ENCODE data around the gene MAPK8IP3. TPM values are rescaled to one million over a fixed set of nuclear protein-coding genes. Genes with fewer than 3 reads are reported as not detected.
A peak's percentile ranks its signal among the peaks of the same experiment; 100 is the strongest.

MAPK8IP3 gene
- polyA plus RNA-seq, 3 donors = 1.1 to 185 (median 2.1) TPM

GRCh38 chr16:1740234-1740633, 34.2 kb downstream of the MAPK8IP3 start:
- Histone ChIP-seq H3K27ac (ENCODE audit: low read depth in 1 of 2, low read length in 2 of 2) (no peak overlapping the region), H3K79me2 (ENCODE audit: insufficient read depth, low read length) (no peaks in the 10 kb centered on the region), H3K27me3 (ENCODE audit: control insufficient read depth in 2 of 2, insufficient read depth in 2 of 2, low read length in 2 of 2) (no peaks in the 10 kb centered on the region), H3K36me3 (replicated peaks in 1 of 2; ENCODE audit: control insufficient read depth in 1 of 2, insufficient read depth in 2 of 2, low read length in 2 of 2) (peaks cover 38 to 47% of the 10 kb centered on the region in 2 donors), H3K4me1 (ENCODE audit: control insufficient read depth in 1 of 2, insufficient read depth in 2 of 2, low read length in 2 of 2) (no peaks in the 10 kb centered on the region), H2AFZ (ENCODE audit: insufficient read depth, low read depth, low read length, poor library complexity, severe bottlenecking) (no peak overlapping the region), H3K4me2 (replicated peaks; ENCODE audit: extremely low read depth, low read length, poor library complexity, severe bottlenecking) (no peak overlapping the region), H4K20me1 (ENCODE audit: insufficient read depth, low read length) (peaks cover 24% of the 10 kb centered on the region), H3K9ac (ENCODE audit: insufficient read depth, low read length, poor library complexity, severe bottlenecking) (no peak overlapping the region), H3K9me3 (replicated peaks in 1 of 2; ENCODE audit: control insufficient read depth in 1 of 2, insufficient read depth in 1 of 2, low read length in 2 of 2) (peaks cover 0 to 24% of the 10 kb centered on the region in 2 donors), H3K4me3 (replicated peaks in 1 of 3; ENCODE audit: low read depth in 2 of 3, low read length in 3 of 3) (no peak overlapping the region)
- H3K27me3 Mint-ChIP-seq (ENCODE audit: low read depth in 3 of 3) = no peaks in the 10 kb centered on the region
- no peak for TF ChIP-seq CTCF (IDR thresholded peaks at IDR 0.05)
- H3K36me3 Mint-ChIP-seq = peaks cover 16 to 23% of the 10 kb centered on the region in 2 donors
- H3K9me3 Mint-ChIP-seq = peaks cover 0 to 1% (median 0%) of the 10 kb centered on the region in 7 donors
- 98% methylated on average over 24 of the region's 33 CpGs for WGBS (ENCODE audit: insufficient coverage)
- H3K4me3 Mint-ChIP-seq = no peak overlapping the region
- DNase-seq = no peak
- no peak overlapping the region for H3K27ac Mint-ChIP-seq
- H3K4me1 Mint-ChIP-seq = no peaks in the 10 kb centered on the region
- intact Hi-C loops (cut with micrococcal nuclease) = no loop called here

GRCh38 chr16:1740781-1741490, 34.9 kb downstream of the MAPK8IP3 start:
- Histone ChIP-seq H3K79me2 (ENCODE audit: insufficient read depth, low read length) (no peaks in the 10 kb centered on the region), H3K4me2 (replicated peaks; ENCODE audit: extremely low read depth, low read length, poor library complexity, severe bottlenecking) (no peak overlapping the region), H2AFZ (ENCODE audit: insufficient read depth, low read depth, low read length, poor library complexity, severe bottlenecking) (no peak overlapping the region), H3K9me3 (replicated peaks in 1 of 2; ENCODE audit: control insufficient read depth in 1 of 2, insufficient read depth in 1 of 2, low read length in 2 of 2) (peaks cover 0 to 17% of the 10 kb centered on the region in 2 donors), H3K9ac (ENCODE audit: insufficient read depth, low read length, poor library complexity, severe bottlenecking) (no peak overlapping the region), H3K27me3 (ENCODE audit: control insufficient read depth in 2 of 2, insufficient read depth in 2 of 2, low read length in 2 of 2) (no peaks in the 10 kb centered on the region), H3K36me3 (replicated peaks in 1 of 2; ENCODE audit: control insufficient read depth in 1 of 2, insufficient read depth in 2 of 2, low read length in 2 of 2) (peaks cover 45 to 54% of the 10 kb centered on the region in 2 donors), H3K4me3 (replicated peaks in 1 of 3; ENCODE audit: low read depth in 2 of 3, low read length in 3 of 3) (no peak overlapping the region), H4K20me1 (ENCODE audit: insufficient read depth, low read length) (peaks cover 31% of the 10 kb centered on the region), H3K4me1 (ENCODE audit: control insufficient read depth in 1 of 2, insufficient read depth in 2 of 2, low read length in 2 of 2) (no peaks in the 10 kb centered on the region), H3K27ac (ENCODE audit: low read depth in 1 of 2, low read length in 2 of 2) (no peak overlapping the region)
- Mint-ChIP-seq H3K36me3 (peaks cover 22 to 30% of the 10 kb centered on the region in 2 donors), H3K9me3 (peaks cover 0 to 2% (median 0%) of the 10 kb centered on the region in 7 donors), H3K4me1 (no peaks in the 10 kb centered on the region), H3K4me3 (no peak overlapping the region), H3K27ac (peak overlapping the region in 1 of 7 donors; percentile 31), H3K27me3 (ENCODE audit: low read depth in 3 of 3) (no peaks in the 10 kb centered on the region)
- 98% methylated on average over 29 of the region's 30 CpGs for WGBS (ENCODE audit: insufficient coverage)
- intact Hi-C loops (cut with micrococcal nuclease) = no loop called here
- no peak for DNase-seq
- no peak for TF ChIP-seq CTCF (IDR thresholded peaks at IDR 0.05)
